ENCODE results near the gene DLGAP1.

The DLGAP1 gene

GRCh38 chr18:4146797-4147196 is 308.3 kb downstream of the DLGAP1 start:
- no peak for DNase-seq

GRCh38 chr18:4144201-4144600 is 310.9 kb downstream of the DLGAP1 start:
- DNase-seq: no peak

- no peak for DNase-seq
Measured at GRCh38 chr18:4143585-4143984, 311.5 kb downstream of the DLGAP1 start.

- DNase-seq: no peak
Measured at GRCh38 chr18:4142876-4143275, 312.2 kb downstream of the DLGAP1 start.

- DNase-seq: no peak
Measured at GRCh38 chr18:4134700-4135099, 320.4 kb downstream of the DLGAP1 start.

GRCh38 chr18:4130734-4131719 is 324.1 kb downstream of the DLGAP1 start:
- no peak for DNase-seq

GRCh38 chr18:4126939-4127338 is 328.2 kb downstream of the DLGAP1 start:
- no peak for DNase-seq

- no peak for DNase-seq
Measured at GRCh38 chr18:4125627-4126230, 329.4 kb downstream of the DLGAP1 start.

GRCh38 chr18:4125224-4125623 is 329.9 kb downstream of the DLGAP1 start:
- DNase-seq: peak; percentile 95

GRCh38 chr18:4119813-4120212 is 335.3 kb downstream of the DLGAP1 start:
- DNase-seq: no peak

GRCh38 chr18:4119127-4119648 is 335.9 kb downstream of the DLGAP1 start:
- DNase-seq: no peak

GRCh38 chr18:4108016-4108415 is 347.1 kb downstream of the DLGAP1 start:
- no peak for DNase-seq

- peak; percentile 4 for DNase-seq
Measured at GRCh38 chr18:4107049-4107467, 348.0 kb downstream of the DLGAP1 start.

GRCh38 chr18:4106407-4107033 is 348.6 kb downstream of the DLGAP1 start:
- peak; percentile 65 for DNase-seq

GRCh38 chr18:4102901-4103300 is 352.2 kb downstream of the DLGAP1 start:
- no peak for DNase-seq

- DNase-seq: no peak
Measured at GRCh38 chr18:4101009-4101408, 354.1 kb downstream of the DLGAP1 start.

- peak; percentile 56 for DNase-seq
Measured at GRCh38 chr18:4096486-4096885, 358.6 kb downstream of the DLGAP1 start.

- no peak for DNase-seq
Measured at GRCh38 chr18:4093676-4094075, 361.4 kb downstream of the DLGAP1 start.

- DNase-seq: no peak
Measured at GRCh38 chr18:4084382-4084900, 370.7 kb downstream of the DLGAP1 start.

GRCh38 chr18:4078246-4078645 is 376.9 kb downstream of the DLGAP1 start:
- DNase-seq: no peak

GRCh38 chr18:4077721-4078120 is 377.4 kb downstream of the DLGAP1 start:
- no peak for DNase-seq

- DNase-seq: no peak
Measured at GRCh38 chr18:4077204-4077603, 377.9 kb downstream of the DLGAP1 start.

GRCh38 chr18:4074647-4075046 is 380.5 kb downstream of the DLGAP1 start:
- no peak for DNase-seq

Measured in fibroblast of skin of scalp (primary cell).